GM19463 (cell line): ENCODE data around the gene TFEB.
"Not testable (repeated sequence)": the region's sequence is repeated elsewhere in the genome, so short reads cannot be mapped to it uniquely, and the experiment has no call there.

Source experiments
- ATAC-seq: cut with Tn5 transposase; IDR thresholded peaks from one replicate; pipeline ENCODE4 v1.9.1; 2021; ENCODE audit warnings: mild to moderate bottlenecking, moderate library complexity; ENCODE audit not compliant: unreplicated experiment

The TFEB gene

GRCh38 chr6:41766043-41766664, 30.7 kb upstream of the TFEB start:
- ATAC-seq: not testable (repeated sequence)

GRCh38 chr6:41763470-41763869, 28.1 kb upstream of the TFEB start:
- ATAC-seq: no peak

- ATAC-seq: no peak
Observed at GRCh38 chr6:41759905-41760579, 24.6 kb upstream of the TFEB start.

- ATAC-seq: no peak
Observed at GRCh38 chr6:41759106-41759904, 23.9 kb upstream of the TFEB start.

GRCh38 chr6:41758641-41759035, 23.2 kb upstream of the TFEB start:
- ATAC-seq: no peak

GRCh38 chr6:41757931-41758640, 22.7 kb upstream of the TFEB start:
- no peak for ATAC-seq

GRCh38 chr6:41757271-41757670, 21.9 kb upstream of the TFEB start:
- ATAC-seq: no peak

GRCh38 chr6:41756354-41756753, 20.9 kb upstream of the TFEB start:
- no peak for ATAC-seq

GRCh38 chr6:41755895-41756294, 20.5 kb upstream of the TFEB start:
- no peak for ATAC-seq

GRCh38 chr6:41750374-41750773, 15.0 kb upstream of the TFEB start:
- ATAC-seq: no peak

- ATAC-seq: no peak
Observed at GRCh38 chr6:41748542-41748941, 13.1 kb upstream of the TFEB start.

GRCh38 chr6:41748102-41748477, 12.7 kb upstream of the TFEB start:
- no peak for ATAC-seq

GRCh38 chr6:41747256-41748101, 12.1 kb upstream of the TFEB start, which contains the start of gene PGC:
TSS of gene PGC (minus strand) at chr6:41747397. CDS start at chr6:41747334, 63 bp downstream.
- ATAC-seq: no peak

GRCh38 chr6:41746107-41746506, 10.7 kb upstream of the TFEB start:
- no peak for ATAC-seq

- ATAC-seq: no peak
Observed at GRCh38 chr6:41744236-41744787, 8.9 kb upstream of the TFEB start.

- ATAC-seq: no peak
Observed at GRCh38 chr6:41743406-41744235, 8.2 kb upstream of the TFEB start.

- no peak for ATAC-seq
Observed at GRCh38 chr6:41741625-41742490, 6.5 kb upstream of the TFEB start.
